ENCODE data around the gene PIP5K1C. TPM values are rescaled to one million over a fixed set of nuclear protein-coding genes. Genes with fewer than 3 reads are reported as not detected.
A peak's percentile ranks its signal among the peaks of the same experiment; 100 is the strongest.

PIP5K1C gene
- polyA plus RNA-seq, 1 donor from 2014 or later: 7.1 TPM

GRCh38 chr19:3697671-3698385 lies 2.4 kb downstream of the PIP5K1C start:
- Histone ChIP-seq H3K27me3 (ENCODE audit: insufficient read depth, low read depth, low read length) (no peaks in the 10 kb centered on the region), H3K27ac (ENCODE audit: low read length) (no peak overlapping the region), H3K36me3 (ENCODE audit: insufficient read depth, low read length) (no peaks in the 10 kb centered on the region), H4K20me1 (ENCODE audit: insufficient read depth) (no peaks in the 10 kb centered on the region), H3K79me2 (replicated peaks; ENCODE audit: insufficient read depth, low read length) (peaks cover 24% of the 10 kb centered on the region), H3K4me3 (ENCODE audit: low read length) (peak overlapping the region; percentile 27), H3K4me2 (ENCODE audit: low read length) (no peak overlapping the region), H2AFZ (ENCODE audit: low read depth, low read length) (no peak overlapping the region), H3K9me3 (ENCODE audit: low read length) (no peaks in the 10 kb centered on the region), H3F3A (ENCODE audit: insufficient read depth, low read length, poor library complexity, severe bottlenecking) (no peaks in the 10 kb centered on the region), H3K9ac (ENCODE audit: low read length) (no peak overlapping the region), H3K9me2 (ENCODE audit: insufficient read depth, low read length) (no peaks in the 10 kb centered on the region)
- TF ChIP-seq REST (IDR thresholded peaks at IDR 0.05; ENCODE audit: borderline replicate concordance) (no peak), EZH2 (IDR thresholded peaks at IDR 0.05; ENCODE audit: borderline replicate concordance, insufficient read depth, low read length, poor library complexity, severe bottlenecking) (no peak), TAF1 (IDR thresholded peaks at IDR 0.05; ENCODE audit: low read depth) (no peak), EP300 (conservative IDR thresholded peaks at IDR 0.05; ENCODE audit: poor library complexity, severe bottlenecking) (no peak)
- TF ChIP-seq, protein P1, sequence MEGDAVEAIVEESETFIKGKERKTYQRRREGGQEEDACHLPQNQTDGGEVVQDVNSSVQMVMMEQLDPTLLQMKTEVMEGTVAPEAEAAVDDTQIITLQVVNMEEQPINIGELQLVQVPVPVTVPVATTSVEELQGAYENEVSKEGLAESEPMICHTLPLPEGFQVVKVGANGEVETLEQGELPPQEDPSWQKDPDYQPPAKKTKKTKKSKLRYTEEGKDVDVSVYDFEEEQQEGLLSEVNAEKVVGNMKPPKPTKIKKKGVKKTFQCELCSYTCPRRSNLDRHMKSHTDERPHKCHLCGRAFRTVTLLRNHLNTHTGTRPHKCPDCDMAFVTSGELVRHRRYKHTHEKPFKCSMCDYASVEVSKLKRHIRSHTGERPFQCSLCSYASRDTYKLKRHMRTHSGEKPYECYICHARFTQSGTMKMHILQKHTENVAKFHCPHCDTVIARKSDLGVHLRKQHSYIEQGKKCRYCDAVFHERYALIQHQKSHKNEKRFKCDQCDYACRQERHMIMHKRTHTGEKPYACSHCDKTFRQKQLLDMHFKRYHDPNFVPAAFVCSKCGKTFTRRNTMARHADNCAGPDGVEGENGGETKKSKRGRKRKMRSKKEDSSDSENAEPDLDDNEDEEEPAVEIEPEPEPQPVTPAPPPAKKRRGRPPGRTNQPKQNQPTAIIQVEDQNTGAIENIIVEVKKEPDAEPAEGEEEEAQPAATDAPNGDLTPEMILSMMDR (IDR thresholded peaks at IDR 0.05; ENCODE audit: poor library complexity, severe bottlenecking): no peak

GRCh38 chr19:3697094-3697493 lies 3.2 kb downstream of the PIP5K1C start:
- no peak for TF ChIP-seq SMC3 (conservative IDR thresholded peaks at IDR 0.05; ENCODE audit: poor library complexity)
- no peak for TF ChIP-seq EZH2 (IDR thresholded peaks at IDR 0.05; ENCODE audit: borderline replicate concordance, insufficient read depth, low read length, poor library complexity, severe bottlenecking)
- no peak for TF ChIP-seq TAF1 (IDR thresholded peaks at IDR 0.05; ENCODE audit: low read depth)
- no peak for TF ChIP-seq REST (IDR thresholded peaks at IDR 0.05; ENCODE audit: borderline replicate concordance)
- TF ChIP-seq, protein P1 (IDR thresholded peaks at IDR 0.05; ENCODE audit: poor library complexity, severe bottlenecking): no peak
- TF ChIP-seq POLR2AphosphoS5 (IDR thresholded peaks at IDR 0.05): no peak
- no peak for TF ChIP-seq MXI1 (conservative IDR thresholded peaks at IDR 0.05; ENCODE audit: poor library complexity, severe bottlenecking)
- no peak for TF ChIP-seq RAD21 (conservative IDR thresholded peaks at IDR 0.05)
- no peak for TF ChIP-seq EP300 (conservative IDR thresholded peaks at IDR 0.05; ENCODE audit: poor library complexity, severe bottlenecking)
- no peak overlapping the region for H3K27ac ChIP-seq (ENCODE audit: low read length)
- no peak overlapping the region for H2AFZ ChIP-seq (ENCODE audit: low read depth, low read length)
- peaks cover 24% of the 10 kb centered on the region for H3K79me2 ChIP-seq (replicated peaks; ENCODE audit: insufficient read depth, low read length)
- no peaks in the 10 kb centered on the region for H3K27me3 ChIP-seq (ENCODE audit: insufficient read depth, low read depth, low read length)
- no peaks in the 10 kb centered on the region for H3K36me3 ChIP-seq (ENCODE audit: insufficient read depth, low read length)
- H3F3A ChIP-seq (ENCODE audit: insufficient read depth, low read length, poor library complexity, severe bottlenecking): no peaks in the 10 kb centered on the region
- H3K9ac ChIP-seq (ENCODE audit: low read length): no peak overlapping the region
- H3K9me3 ChIP-seq (ENCODE audit: low read length): no peaks in the 10 kb centered on the region
- H4K20me1 ChIP-seq (ENCODE audit: insufficient read depth): no peaks in the 10 kb centered on the region
- no peak overlapping the region for H3K4me2 ChIP-seq (ENCODE audit: low read length)
- no peaks in the 10 kb centered on the region for H3K9me2 ChIP-seq (ENCODE audit: insufficient read depth, low read length)
- H3K4me3 ChIP-seq (ENCODE audit: low read length): no peak overlapping the region
